Keratinocyte (primary cell): ENCODE measurements around the gene ATRAID. TPM values are rescaled to one million over a fixed set of nuclear protein-coding genes. Genes with fewer than 3 reads are reported as not detected.

Experiments
- DNase-seq: peaks from one replicate; pipeline ENCODE4 v3.0.0-alpha.2; 2011; ENCODE audit warnings: low read depth, missing footprints, low spot score
- FAIRE-seq: peaks from 2 replicates; lab custom pipeline; 2011; peaks lifted over from hg19 to GRCh38; lab: Jason Lieb, UNC
- H2AFZ ChIP-seq: 2 replicates; pipeline ENCODE4 v1.6.0; 2012; ENCODE audit warnings: low read length, control low read depth, inconsistent platforms; ENCODE audit not compliant: control insufficient read depth
- H3K27ac ChIP-seq: 2 replicates; pipeline ENCODE4 v1.5.1; 2011; ENCODE audit warnings: low read length; ENCODE audit not compliant: control insufficient read depth, insufficient read depth
- H3K27me3 ChIP-seq: 3 replicates; pipeline ENCODE4 v1.6.0; 2011; ENCODE audit warnings: low read length; ENCODE audit not compliant: control insufficient read depth, insufficient read depth; ENCODE audit errors: extremely low read depth
- H3K36me3 ChIP-seq, 2 experiments: 2 replicates in 1 of 2; 3 replicates in 1 of 2; pipeline ENCODE4 v1.5.1; 2011; ENCODE audit warnings: low read length in 2 of 2, mild to moderate bottlenecking in 1 of 2; ENCODE audit not compliant: control insufficient read depth in 2 of 2, insufficient read depth in 2 of 2; ENCODE audit errors: extremely low read depth in 1 of 2
- H3K4me1 ChIP-seq: 3 replicates; pipeline ENCODE4 v1.5.1; 2011; ENCODE audit warnings: low read length; ENCODE audit not compliant: control insufficient read depth, insufficient read depth; ENCODE audit errors: extremely low read depth
- H3K4me2 ChIP-seq: 3 replicates; pipeline ENCODE4 v1.6.0; 2011; ENCODE audit warnings: low read depth, low read length; ENCODE audit not compliant: control insufficient read depth, insufficient read depth; ENCODE audit errors: extremely low read depth
- H3K4me3 ChIP-seq, 3 experiments: fragments of 200-600 bp in 1 of 3; sonication (generic) in 1 of 3; 2 replicates in 2 of 3; 3 replicates in 1 of 3; pipeline ENCODE4 v1.5.1; 2011 to 2016; ENCODE audit warnings: low read length in 3 of 3, mild to moderate bottlenecking in 3 of 3, control low read depth in 2 of 3, inconsistent platforms in 1 of 3, low read depth in 1 of 3, mixed read lengths in 1 of 3, mixed run types in 1 of 3, moderate library complexity in 1 of 3; ENCODE audit not compliant: control insufficient read depth in 2 of 3, insufficient read depth in 2 of 3; ENCODE audit errors: extremely low read depth in 1 of 3
- H3K79me2 ChIP-seq: 2 replicates; pipeline ENCODE4 v1.6.0; 2012; ENCODE audit warnings: low read length; ENCODE audit not compliant: control insufficient read depth, insufficient read depth
- H3K9ac ChIP-seq: 3 replicates; pipeline ENCODE4 v1.6.0; 2011; ENCODE audit warnings: low read length; ENCODE audit not compliant: control insufficient read depth, insufficient read depth; ENCODE audit errors: extremely low read depth
- H3K9me1 ChIP-seq: 3 replicates; pipeline ENCODE4 v1.6.0; 2011; ENCODE audit warnings: low read length; ENCODE audit not compliant: control insufficient read depth, insufficient read depth; ENCODE audit errors: extremely low read depth
- H3K9me3 ChIP-seq: 2 replicates; pipeline ENCODE4 v1.5.1; 2012; ENCODE audit warnings: low read depth, low read length; ENCODE audit not compliant: control insufficient read depth
- H4K20me1 ChIP-seq: 3 replicates; pipeline ENCODE4 v1.6.0; 2011; ENCODE audit warnings: low read length; ENCODE audit not compliant: control insufficient read depth, insufficient read depth; ENCODE audit errors: extremely low read depth
- CTCF ChIP-seq, 3 experiments: IDR thresholded peaks in 1 of 3; conservative IDR thresholded peaks in 1 of 3; optimal IDR thresholded peaks in 1 of 3; 2 replicates in 2 of 3; 3 replicates in 1 of 3; pipeline versions ENCODE3 to v1.5.1; 2011; ENCODE audit warnings: low read length in 3 of 3, mild to moderate bottlenecking in 3 of 3, moderate library complexity in 2 of 3, control low read depth in 1 of 3, inconsistent platforms in 1 of 3; ENCODE audit not compliant: insufficient read depth in 2 of 3; ENCODE audit errors: extremely low read depth in 1 of 3
- EZH2 ChIP-seq: IDR thresholded peaks from one replicate; pipeline ENCODE4 v1.6.1; 2012; ENCODE audit warnings: inconsistent platforms, mild to moderate bottlenecking, low read length, moderate library complexity
- dilution Hi-C: fragments of 300-500 bp; cut with MboI; formaldehyde crosslinking; loops from one replicate; pipeline ENCODE4 v1.7.0; 2020; ENCODE audit warnings: low sequenced_read_pairs; ENCODE audit not compliant: extremely low pct_ligation_motif_present
- polyA plus RNA-seq, 5 experiments: library from polyadenylated mRNA; depleted of rRNA in 3 of 5; stranded (reverse) in 3 of 5; stranded (forward) in 1 of 5; unstranded in 1 of 5; fragments of >200 nt; gene quantifications; 1 replicate in 1 of 5; 2 replicates in 3 of 5; 3 replicates in 1 of 5; pipeline versions ENCODE4 v1.2.1 to v1.2.3, GENCODE V29; 2011 to 2012; ENCODE audit warnings: missing spikeins in 2 of 5, low read depth in 1 of 5, low replicate concordance in 1 of 5

Gene ATRAID
- polyA plus RNA-seq, 1 donor (not counting 4 experiments of a cell fraction or from before 2014, with no cell fraction given): 154 TPM

- H3K4me1 ChIP-seq: peaks cover 2% of the 10 kb centered on the region
- no peak overlapping the region for H3K27ac ChIP-seq
- TF ChIP-seq EZH2 (no peak), CTCF (optimal IDR thresholded peaks at IDR 0.05 in 1 of 3, IDR thresholded peaks at IDR 0.05 in 1 of 3, conservative IDR thresholded peaks at IDR 0.05 in 1 of 3; ENCODE audit: extremely low read depth in 1 of 3, insufficient read depth in 2 of 3, low read length in 3 of 3) (no peak)
- dilution Hi-C loops: no loop called here
- H3K36me3 ChIP-seq: no peaks in the 10 kb centered on the region
- H4K20me1 ChIP-seq: no peaks in the 10 kb centered on the region
- H2AFZ ChIP-seq: no peak overlapping the region
- no peak overlapping the region for H3K9ac ChIP-seq
- H3K9me3 ChIP-seq: no peaks in the 10 kb centered on the region
- DNase-seq: no peak
- FAIRE-seq: no peak
- H3K4me3 ChIP-seq: no peak overlapping the region
- peaks cover 49% of the 10 kb centered on the region for H3K27me3 ChIP-seq
- no peak overlapping the region for H3K4me2 ChIP-seq
- no peaks in the 10 kb centered on the region for H3K9me1 ChIP-seq
- H3K79me2 ChIP-seq: no peaks in the 10 kb centered on the region
Measured at GRCh38 chr2:27256855-27257454, 45.1 kb downstream of the ATRAID start.

- Histone ChIP-seq H3K4me3 (no peak overlapping the region), H3K9me3 (no peaks in the 10 kb centered on the region), H4K20me1 (no peaks in the 10 kb centered on the region), H3K9me1 (no peaks in the 10 kb centered on the region), H2AFZ (no peak overlapping the region), H3K36me3 (no peaks in the 10 kb centered on the region), H3K4me1 (peaks cover 5% of the 10 kb centered on the region), H3K9ac (no peak overlapping the region), H3K27me3 (peaks cover 59% of the 10 kb centered on the region), H3K27ac (no peak overlapping the region), H3K4me2 (no peak overlapping the region), H3K79me2 (no peaks in the 10 kb centered on the region)
- FAIRE-seq (no peak), DNase-seq (no peak)
- dilution Hi-C loops: no loop called here
- TF ChIP-seq CTCF (optimal IDR thresholded peaks at IDR 0.05 in 1 of 3, IDR thresholded peaks at IDR 0.05 in 1 of 3, conservative IDR thresholded peaks at IDR 0.05 in 1 of 3; ENCODE audit: extremely low read depth in 1 of 3, insufficient read depth in 2 of 3, low read length in 3 of 3) (no peak), EZH2 (no peak)
Measured at GRCh38 chr2:27258051-27258450, 46.2 kb downstream of the ATRAID start.
